DMS53 treated with DMSO at 0.1 percent for 48 hours (cell line): ENCODE data around the gene ANKRD18B.
"Not testable (repeated sequence)": the region's sequence is repeated elsewhere in the genome, so short reads cannot be mapped to it uniquely, and the experiment has no call there.

Experiments used
- DNase-seq: peaks from one replicate; lab custom pipeline; 2025; ENCODE audit not compliant: unreplicated experiment; lab: John Stamatoyannopoulos, UW

ANKRD18B gene

GRCh38 chr9:33523397-33524305 is at the start of gene ANKRD18B:
Gene ANKRD18B, plus strand, starts transcription at chr9:33524251. Its CDS starts 239 bp downstream, at chr9:33524490.
- DNase-seq = peak; percentile 54

DNA sequence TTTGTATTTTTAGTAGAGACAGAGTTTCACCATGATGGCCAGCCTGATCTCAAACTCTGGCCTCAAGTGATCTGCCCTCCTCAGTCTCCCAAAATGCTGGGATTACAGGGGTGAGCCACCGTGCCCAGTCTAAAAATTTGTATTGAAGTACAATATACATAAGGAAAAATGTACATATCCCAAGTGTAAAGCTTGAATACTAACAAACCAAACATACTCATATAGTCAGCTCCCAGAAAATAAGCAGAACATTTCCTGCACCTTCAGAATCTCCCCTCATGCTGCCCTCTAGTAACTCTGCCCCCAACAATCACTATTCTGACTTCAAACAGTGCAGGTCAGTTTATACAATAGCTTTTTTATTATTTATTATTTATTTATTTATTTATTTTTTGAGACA is 48.7 kb upstream of the ANKRD18B start:
- DNase-seq = no peak

- no peak for DNase-seq
These were observed 47.5 kb upstream of the ANKRD18B start for GRCh38 chr9:33476503-33476902.

DNA sequence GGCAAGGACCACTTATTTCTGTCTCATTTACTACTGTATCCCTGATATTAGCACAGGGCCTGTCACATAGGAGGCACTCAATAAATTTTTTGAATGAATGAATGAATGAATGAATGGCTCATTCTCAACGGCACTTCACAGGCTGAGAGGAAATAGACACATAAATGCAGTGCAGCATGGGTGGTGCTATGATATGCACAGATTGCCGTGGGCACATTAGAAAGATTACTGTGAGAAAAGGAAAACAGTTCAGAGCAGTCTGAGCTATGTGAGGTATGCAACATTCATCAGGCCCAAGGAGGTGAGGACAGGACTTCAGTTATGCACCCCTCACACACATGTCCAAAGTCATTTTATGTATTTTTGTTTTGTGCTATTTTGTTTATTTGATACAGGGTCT is 43.9 kb upstream of the ANKRD18B start:
- no peak for DNase-seq

- no peak for DNase-seq
These were observed 43.1 kb upstream of the ANKRD18B start for GRCh38 chr9:33480976-33481375.

GRCh38 chr9:33485312-33485711 is 38.7 kb upstream of the ANKRD18B start:
- DNase-seq = not testable (repeated sequence)

- DNase-seq = no peak
These were observed 35.0 kb upstream of the ANKRD18B start for GRCh38 chr9:33489066-33489465.

- DNase-seq = not testable (repeated sequence)
These were observed 30.2 kb upstream of the ANKRD18B start for GRCh38 chr9:33493819-33494218.

DNA sequence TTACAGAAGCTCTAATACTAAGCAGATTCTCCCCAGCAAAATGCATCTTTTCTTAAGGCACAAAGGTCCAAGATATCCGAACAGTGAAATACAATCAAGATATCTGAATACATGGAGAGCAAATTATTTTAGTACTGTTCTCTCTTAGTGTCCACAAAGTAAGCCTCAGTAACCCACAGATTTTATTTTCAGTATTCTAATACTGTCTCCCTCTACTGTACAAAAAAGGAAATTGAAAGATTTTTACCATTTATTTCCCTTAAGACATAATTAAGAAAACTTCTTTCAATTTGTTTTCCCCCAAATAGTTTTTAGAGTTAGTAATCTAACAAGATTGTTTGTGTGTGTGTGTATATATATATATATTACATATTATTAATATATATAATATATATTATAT is 25.7 kb upstream of the ANKRD18B start:
- peak; percentile 19 for DNase-seq

- no peak for DNase-seq
These were observed 17.3 kb upstream of the ANKRD18B start for GRCh38 chr9:33506626-33507370.

DNA sequence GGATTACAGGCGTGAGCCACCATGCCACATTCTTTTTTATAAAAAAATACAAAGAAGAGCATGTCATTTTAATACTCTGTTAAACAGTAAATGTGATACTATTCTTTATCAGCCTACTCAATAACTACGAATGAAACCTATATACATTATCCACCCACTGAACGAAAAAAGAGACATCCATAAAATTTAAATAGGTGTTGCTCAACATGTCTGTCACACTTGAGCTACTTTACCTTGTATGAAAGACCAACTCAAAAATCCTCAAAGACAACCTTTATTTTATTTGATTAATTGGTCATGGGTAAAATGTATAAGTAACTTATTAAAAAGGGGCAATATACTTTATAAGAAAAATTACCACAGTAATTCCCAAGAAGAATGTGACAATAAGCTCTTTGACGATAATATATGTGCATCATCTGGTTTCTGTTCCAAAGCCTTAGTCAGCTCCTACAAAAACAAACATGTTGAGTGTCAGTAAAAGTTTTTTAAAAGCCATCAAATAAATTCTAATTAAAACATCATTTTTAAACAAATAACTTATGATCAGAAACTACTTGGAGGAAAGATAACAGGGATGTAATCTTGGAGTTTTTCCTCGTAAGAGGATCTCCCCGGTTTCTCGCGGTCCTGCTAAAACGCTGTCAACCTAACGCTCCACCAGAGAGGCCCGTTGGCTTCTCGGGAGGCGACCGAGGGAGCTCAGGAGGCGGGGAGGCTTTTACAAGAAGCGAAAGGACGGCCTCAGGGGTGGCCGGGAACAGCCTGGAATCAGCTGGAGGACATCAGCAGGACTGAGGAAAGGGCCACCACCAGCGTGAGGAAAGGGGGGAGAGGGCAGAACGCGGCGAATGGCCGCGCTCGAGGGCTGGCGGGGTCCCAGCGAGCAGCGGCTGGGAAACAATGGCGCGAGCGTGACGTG is 13.5 kb upstream of the ANKRD18B start:
- peak; percentile 77 for DNase-seq

DNA sequence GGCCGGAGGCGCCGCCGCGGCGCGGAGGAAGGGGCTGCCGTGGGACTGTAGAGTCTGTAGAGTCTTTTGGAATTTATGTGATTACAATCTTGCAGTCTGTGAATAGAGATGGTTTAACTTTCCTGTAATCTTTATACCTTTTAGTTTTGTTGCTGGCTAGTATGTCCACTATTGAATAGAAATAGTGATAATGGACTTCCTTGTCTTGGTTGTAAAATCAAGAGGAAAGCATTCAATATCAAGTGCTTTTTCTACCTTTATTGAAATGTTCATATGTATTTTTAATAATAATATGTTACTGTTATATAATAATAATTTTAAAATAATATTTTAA is 12.9 kb upstream of the ANKRD18B start:
- not testable (repeated sequence) for DNase-seq

DNA sequence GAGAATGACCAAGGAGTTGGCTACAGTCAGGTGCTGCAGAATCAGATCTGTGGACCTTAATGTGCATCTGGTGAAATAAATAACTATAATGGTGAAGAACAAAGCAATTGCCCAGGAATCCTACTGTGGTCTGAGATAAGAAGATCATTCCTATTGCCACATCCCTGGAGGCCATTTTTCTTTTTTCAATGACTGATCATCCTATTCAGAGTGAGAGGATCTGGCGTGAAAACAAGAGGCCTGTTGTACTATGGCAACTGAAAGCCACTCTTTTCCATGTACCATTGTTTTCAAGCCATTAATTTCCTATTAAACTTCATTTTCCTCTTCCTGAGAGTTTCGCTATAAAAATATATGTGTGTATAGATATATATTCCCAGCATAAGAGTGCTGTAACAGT is 11.5 kb upstream of the ANKRD18B start:
- DNase-seq = not testable (repeated sequence)

GRCh38 chr9:33515342-33515995 is 8.6 kb upstream of the ANKRD18B start:
- peak; percentile 58 for DNase-seq

GRCh38 chr9:33516397-33516796 is 7.7 kb upstream of the ANKRD18B start:
- not testable (repeated sequence) for DNase-seq

DNA sequence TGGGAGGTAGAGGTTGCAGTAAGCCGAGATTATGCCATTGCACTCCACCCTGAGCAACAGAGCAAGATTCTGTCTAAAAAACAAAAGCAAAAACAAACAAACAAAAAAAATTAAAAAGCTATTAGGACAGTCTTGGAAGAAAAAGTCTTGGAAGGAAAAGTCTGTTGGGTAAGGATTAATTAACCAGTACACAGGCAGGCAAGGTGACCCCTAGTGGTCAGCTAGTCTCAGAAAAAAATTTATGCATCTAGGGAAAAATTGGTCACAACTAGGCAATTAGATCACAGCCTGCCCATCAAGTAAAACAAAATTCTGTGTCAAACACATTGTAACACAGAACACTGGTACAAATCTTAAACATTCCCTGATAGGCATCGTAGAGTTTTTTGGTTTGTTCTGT is 6.7 kb upstream of the ANKRD18B start:
- peak; percentile 48 for DNase-seq

GRCh38 chr9:33517934-33518577 is 6.0 kb upstream of the ANKRD18B start:
- DNase-seq = peak; percentile 24

DNA sequence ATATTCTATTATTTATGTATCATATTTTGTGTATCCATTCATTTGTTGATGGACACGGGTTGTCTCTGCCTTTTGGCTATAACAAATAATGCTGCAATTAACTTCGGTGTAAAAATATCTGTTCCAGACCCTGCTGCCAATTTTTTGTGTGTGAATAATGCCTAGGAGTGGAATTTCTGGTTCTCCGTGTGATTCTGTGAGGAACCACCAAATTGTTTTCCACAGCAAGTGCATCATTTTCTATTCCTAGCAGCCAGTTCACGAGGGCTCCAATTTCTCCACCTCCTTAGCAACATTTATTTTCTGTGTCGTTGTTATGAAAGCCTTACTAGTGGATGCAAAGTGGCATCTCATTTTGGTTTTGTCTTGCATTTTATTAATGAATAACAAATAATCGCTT is 2.2 kb upstream of the ANKRD18B start:
- DNase-seq = not testable (repeated sequence)

DNA sequence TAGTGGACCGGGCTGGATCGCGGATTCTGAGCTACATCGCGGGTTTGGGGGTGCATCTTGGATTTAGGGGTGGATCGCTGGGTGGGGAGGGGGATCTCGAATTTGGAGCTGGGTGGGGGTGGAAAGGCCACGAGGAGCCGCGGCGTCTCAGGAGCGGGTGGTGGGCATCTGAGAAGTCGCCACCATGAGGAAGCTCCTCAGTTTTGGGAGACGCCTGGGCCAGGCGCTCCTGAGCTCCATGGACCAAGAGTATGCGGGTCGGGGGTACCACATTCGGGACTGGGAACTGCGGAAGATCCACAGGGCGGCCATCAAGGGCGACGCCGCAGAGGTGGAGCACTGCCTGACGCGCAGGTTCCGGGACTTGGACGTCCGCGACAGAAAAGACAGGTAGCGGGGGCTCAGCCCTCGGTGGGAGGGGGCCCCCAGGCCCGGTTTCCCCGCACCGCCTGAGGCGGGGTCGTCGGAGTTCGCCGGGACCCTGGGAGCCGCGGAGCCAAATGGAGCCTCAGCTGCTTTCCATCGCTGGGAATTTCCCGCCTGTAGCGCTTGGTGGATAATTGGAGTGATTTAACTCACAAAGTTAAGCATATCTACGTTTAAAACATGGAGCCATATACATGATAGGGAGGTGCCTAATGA is 376 bp downstream of the ANKRD18B start:
- no peak for DNase-seq

DNA sequence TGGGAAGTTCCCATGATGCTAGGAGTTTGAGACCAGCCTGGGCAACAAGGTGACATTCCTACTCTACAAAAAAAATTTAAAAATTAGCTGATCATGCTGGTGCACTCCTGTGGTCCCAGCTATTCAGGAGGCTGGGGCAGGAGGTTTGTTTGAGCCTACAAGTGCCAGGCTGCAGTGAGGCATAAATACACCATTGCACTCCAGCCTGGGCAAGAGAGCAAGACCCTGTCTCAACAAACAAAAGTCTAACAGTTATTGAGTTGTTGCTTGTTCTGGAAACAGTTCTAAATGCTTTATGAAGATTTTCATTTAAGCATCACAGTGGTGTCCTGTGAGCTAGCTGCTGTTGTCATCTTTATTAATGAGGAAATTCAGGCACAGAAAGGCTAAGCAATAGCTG is 4.0 kb downstream of the ANKRD18B start:
- not testable (repeated sequence) for DNase-seq
